Neural progenitor cell (in vitro differentiated cells): ENCODE data around the gene SRL. TPM values are rescaled to one million over a fixed set of nuclear protein-coding genes. Genes with fewer than 3 reads are reported as not detected.

Experiments
- DNase-seq: peaks from one replicate; pipeline ENCODE4 v3.0.0-alpha.2; 2016; ENCODE audit warnings: low spot score
- H2AFZ ChIP-seq: fragments of 200-600 bp; sonication (generic); replicated peaks from 2 replicates; pipeline ENCODE4 v1.6.1; 2016; ENCODE audit warnings: antibody characterized with exemption
- H3F3A ChIP-seq: fragments of 200-600 bp; sonication (generic); 2 replicates; pipeline ENCODE4 v1.6.1; 2016; ENCODE audit warnings: antibody characterized with exemption, low read depth
- H3K27ac ChIP-seq: fragments of 200-600 bp; sonication (generic); 2 replicates; pipeline ENCODE4 v1.5.1; 2016; ENCODE audit warnings: mild to moderate bottlenecking
- H3K27me3 ChIP-seq: fragments of 200-600 bp; sonication (generic); 2 replicates; pipeline ENCODE4 v1.6.1; 2016; ENCODE audit warnings: mild to moderate bottlenecking, moderate library complexity
- H3K36me3 ChIP-seq: fragments of 200-600 bp; sonication (generic); 2 replicates; pipeline ENCODE4 v1.5.1; 2016
- H3K4me1 ChIP-seq: fragments of 200-600 bp; sonication (generic); 2 replicates; pipeline ENCODE4 v1.6.1; 2016; ENCODE audit warnings: mixed run types
- H3K4me2 ChIP-seq: fragments of 200-600 bp; sonication (generic); 2 replicates; pipeline ENCODE4 v1.6.1; 2016
- H3K4me3 ChIP-seq: fragments of 200-600 bp; sonication (generic); 2 replicates; pipeline ENCODE4 v1.5.1; 2016
- H3K79me2 ChIP-seq: fragments of 200-600 bp; sonication (generic); 2 replicates; pipeline ENCODE4 v1.6.1; 2016; ENCODE audit warnings: low read depth
- H3K9ac ChIP-seq: fragments of 200-600 bp; sonication (generic); 2 replicates; pipeline ENCODE4 v1.6.1; 2016
- H3K9me3 ChIP-seq: fragments of 200-600 bp; sonication (generic); 2 replicates; pipeline ENCODE4 v1.5.1; 2016; ENCODE audit warnings: low read depth
- H4K20me1 ChIP-seq: fragments of 200-600 bp; sonication (generic); 2 replicates; pipeline ENCODE4 v1.6.1; 2016; ENCODE audit warnings: low read depth
- H3K27ac Mint-ChIP-seq: 3 replicates; pipeline ENCODE4 v1.8.0; 2021; ENCODE audit warnings: mixed read lengths
- H3K27me3 Mint-ChIP-seq: 2 replicates; pipeline ENCODE4 v1.8.0; 2022; ENCODE audit warnings: low read depth, mild to moderate bottlenecking, inconsistent platforms, moderate library complexity, mixed read lengths; ENCODE audit not compliant: insufficient read depth
- H3K36me3 Mint-ChIP-seq: 3 replicates; pipeline ENCODE4 v1.8.0; 2021; ENCODE audit warnings: mixed read lengths
- H3K4me1 Mint-ChIP-seq: 3 replicates; pipeline ENCODE4 v1.8.0; 2021; ENCODE audit warnings: mixed read lengths
- H3K4me3 Mint-ChIP-seq: 3 replicates; pipeline ENCODE4 v1.8.0; 2021; ENCODE audit warnings: mild to moderate bottlenecking, moderate library complexity, mixed read lengths
- H3K9me3 Mint-ChIP-seq: 3 replicates; pipeline ENCODE4 v1.8.0; 2020; ENCODE audit warnings: mixed read lengths
- CTCF ChIP-seq: fragments of 200-600 bp; sonication (generic); IDR thresholded peaks from 2 replicates; pipeline ENCODE4 v1.5.1; 2017; ENCODE audit warnings: antibody characterized with exemption, mild to moderate bottlenecking
- EZH2 ChIP-seq: fragments of 200-600 bp; sonication (generic); IDR thresholded peaks from 2 replicates; pipeline ENCODE4 v1.6.1; 2017; ENCODE audit warnings: antibody characterized with exemption, mild to moderate bottlenecking, moderate library complexity
- EZH2phosphoT487 ChIP-seq: fragments of 200-600 bp; sonication (generic); IDR thresholded peaks from 2 replicates; pipeline ENCODE4 v1.6.1; 2017; ENCODE audit warnings: antibody characterized with exemption
- total RNA-seq: library from RNA; depleted of rRNA; stranded (reverse); fragments of >200 nt; gene quantifications from 2 replicates; pipeline ENCODE4 v1.2.3, GENCODE V29; 2015; ENCODE audit warnings: low replicate concordance

SRL gene
- total RNA-seq, 1 donor from 2014 or later: 0.22 TPM

DNA sequence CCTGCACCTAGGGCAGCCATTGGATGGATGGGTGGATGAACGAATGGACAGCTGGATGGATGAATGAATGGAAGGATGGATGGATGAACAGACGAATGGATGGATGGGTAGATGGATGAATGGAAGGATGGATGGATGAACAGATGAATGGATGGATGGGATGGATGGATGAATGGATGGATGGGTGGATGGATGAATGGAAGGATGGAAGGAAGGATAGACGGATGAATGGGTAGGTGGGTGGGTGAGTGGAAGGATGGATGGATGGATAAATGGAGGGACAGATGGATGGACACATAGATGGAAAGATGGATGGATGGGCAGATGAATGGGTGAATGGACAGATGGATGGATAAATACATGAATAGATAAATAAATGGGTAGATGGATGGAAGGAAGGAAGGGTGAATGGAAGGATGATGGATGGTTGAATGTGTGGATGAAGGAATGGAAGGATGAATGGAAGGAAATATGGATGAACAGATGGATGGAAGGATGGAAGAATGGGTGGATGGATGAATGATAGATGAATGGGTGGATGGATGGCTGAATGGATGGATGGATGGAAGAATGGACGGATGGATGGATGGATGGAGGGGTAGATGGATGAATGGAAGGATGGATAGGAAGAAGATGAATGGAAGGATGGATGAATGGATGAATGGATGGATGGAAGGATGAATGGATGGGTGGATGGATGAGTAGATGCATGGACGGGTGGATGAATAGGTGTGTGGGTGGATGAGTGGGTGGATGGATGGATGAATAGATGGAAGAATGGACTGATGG lies 15.4 kb downstream of the SRL start:
- Histone ChIP-seq H3K79me2 (no peaks in the 10 kb centered on the region), H3K27me3 (no peaks in the 10 kb centered on the region), H3K9me3 (no peaks in the 10 kb centered on the region), H4K20me1 (no peaks in the 10 kb centered on the region), H3F3A (no peaks in the 10 kb centered on the region), H2AFZ (no peak overlapping the region), H3K4me3 (no peak overlapping the region), H3K4me2 (no peak overlapping the region), H3K4me1 (no peaks in the 10 kb centered on the region), H3K27ac (no peak overlapping the region), H3K9ac (no peak overlapping the region), H3K36me3 (no peaks in the 10 kb centered on the region)
- no peaks in the 10 kb centered on the region for H3K36me3 Mint-ChIP-seq
- peaks cover 3% of the 10 kb centered on the region for H3K4me1 Mint-ChIP-seq
- no peak for DNase-seq
- TF ChIP-seq EZH2phosphoT487 (no peak), EZH2 (no peak), CTCF (no peak)
- H3K9me3 Mint-ChIP-seq: no peaks in the 10 kb centered on the region
- H3K27me3 Mint-ChIP-seq: peaks cover 12% of the 10 kb centered on the region
- no peak overlapping the region for H3K27ac Mint-ChIP-seq
- no peak overlapping the region for H3K4me3 Mint-ChIP-seq

DNA sequence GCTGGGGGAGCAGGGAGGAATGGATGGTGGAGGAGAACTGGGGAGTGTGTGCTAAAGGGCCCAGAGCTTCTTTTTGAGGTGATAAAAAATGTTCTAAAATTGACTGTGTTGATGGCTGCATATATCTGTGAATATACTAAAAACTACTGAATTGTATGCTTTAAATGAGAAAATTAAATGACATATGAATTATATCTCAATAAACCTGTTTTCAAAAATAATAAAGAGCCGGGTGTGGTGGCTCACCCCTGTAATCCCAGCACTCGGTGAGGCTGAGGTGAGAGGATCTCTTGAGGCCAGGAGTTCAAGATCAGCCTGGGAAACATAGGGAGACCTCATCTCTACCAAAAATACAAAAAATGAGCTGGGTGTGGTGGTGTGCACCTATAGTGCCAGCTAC lies 16.8 kb downstream of the SRL start:
- H3K27me3 Mint-ChIP-seq: peaks cover 12% of the 10 kb centered on the region
- Histone ChIP-seq H3F3A (no peaks in the 10 kb centered on the region), H3K36me3 (no peaks in the 10 kb centered on the region), H4K20me1 (no peaks in the 10 kb centered on the region), H3K27ac (no peak overlapping the region), H3K4me2 (no peak overlapping the region), H3K4me3 (no peak overlapping the region), H3K4me1 (no peaks in the 10 kb centered on the region), H3K79me2 (no peaks in the 10 kb centered on the region), H2AFZ (no peak overlapping the region), H3K27me3 (peaks cover 11% of the 10 kb centered on the region), H3K9ac (no peak overlapping the region), H3K9me3 (no peaks in the 10 kb centered on the region)
- no peaks in the 10 kb centered on the region for H3K36me3 Mint-ChIP-seq
- no peak for TF ChIP-seq CTCF
- TF ChIP-seq EZH2: no peak
- TF ChIP-seq EZH2phosphoT487: no peak
- H3K4me1 Mint-ChIP-seq: peaks cover 3% of the 10 kb centered on the region
- H3K27ac Mint-ChIP-seq: no peak overlapping the region
- no peak for DNase-seq
- no peaks in the 10 kb centered on the region for H3K9me3 Mint-ChIP-seq
- H3K4me3 Mint-ChIP-seq: no peak overlapping the region

DNA sequence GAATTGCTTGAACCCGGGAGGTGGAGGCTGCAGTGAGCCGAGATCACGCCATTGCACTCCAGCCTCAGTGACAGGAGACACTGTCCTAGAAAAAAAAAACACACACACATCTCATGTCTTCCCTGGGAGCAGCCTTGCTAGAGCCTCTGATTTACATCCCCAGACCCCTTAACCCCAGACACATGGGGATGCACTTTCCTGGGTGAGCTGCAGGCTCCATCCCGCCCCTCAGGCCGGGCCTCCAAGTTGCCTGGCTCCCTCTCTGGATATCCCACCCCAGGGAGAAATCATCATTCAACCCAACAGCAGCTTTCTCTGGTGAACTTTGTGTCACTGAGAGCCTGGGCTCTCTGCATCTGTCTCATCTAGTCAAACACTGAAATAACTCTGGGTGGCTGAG lies 21.5 kb downstream of the SRL start:
- no peak overlapping the region for H3K9ac ChIP-seq
- H3K27ac Mint-ChIP-seq: no peak overlapping the region
- TF ChIP-seq CTCF: no peak
- TF ChIP-seq EZH2: no peak
- TF ChIP-seq EZH2phosphoT487: no peak
- H3K27me3 ChIP-seq: peaks cover 33% of the 10 kb centered on the region
- no peaks in the 10 kb centered on the region for H3K79me2 ChIP-seq
- no peaks in the 10 kb centered on the region for H4K20me1 ChIP-seq
- no peaks in the 10 kb centered on the region for H3K36me3 ChIP-seq
- H3K36me3 Mint-ChIP-seq: no peaks in the 10 kb centered on the region
- no peaks in the 10 kb centered on the region for H3K9me3 Mint-ChIP-seq
- no peak overlapping the region for H3K4me3 ChIP-seq
- H3K27me3 Mint-ChIP-seq: peaks cover 11% of the 10 kb centered on the region
- no peaks in the 10 kb centered on the region for H3K9me3 ChIP-seq
- H3K27ac ChIP-seq: no peak overlapping the region
- no peak for DNase-seq
- H3K4me3 Mint-ChIP-seq: no peak overlapping the region
- H2AFZ ChIP-seq: no peak overlapping the region
- peaks cover 14% of the 10 kb centered on the region for H3F3A ChIP-seq
- peaks cover 28% of the 10 kb centered on the region for H3K4me1 Mint-ChIP-seq
- H3K4me1 ChIP-seq: peaks cover 18% of the 10 kb centered on the region
- no peak overlapping the region for H3K4me2 ChIP-seq
